IMR-90 (cell line): ENCODE data around the gene GNG8. TPM values are rescaled to one million over a fixed set of nuclear protein-coding genes. Genes with fewer than 3 reads are reported as not detected.
A peak's percentile ranks its signal among the peaks of the same experiment; 100 is the strongest.

ENCODE experiments used
- ATAC-seq: fragments of 200-7000 bp; cut with Tn5 transposase; 2 replicates; pipeline ENCODE4 v1.9.1; 2020; ENCODE audit warnings: low read depth, mild to moderate bottlenecking, moderate library complexity
- BruUV-seq: library from RNA; stranded (reverse); fragments of 400-500 nt; replicated peaks from 2 replicates; lab custom pipeline; 2021; lab: Mats Ljungman, UMichigan
- CTCF ChIA-PET: fragments of 300-600 bp; formaldehyde crosslinking; extraction: SDS; loops from one replicate; lab custom pipeline; 2021; ENCODE audit warnings: antibody characterized with exemption; lab: Yijun Ruan, JAX
- POLR2A ChIA-PET: fragments of 300-600 bp; sonication (Branson Sonifier 250); formaldehyde crosslinking; loops from one replicate; lab custom pipeline; 2022; ENCODE audit warnings: antibody characterized with exemption; ENCODE audit not compliant: unreplicated experiment; lab: Charles Lee
- DNase-seq: peaks from one replicate; pipeline ENCODE4 v3.0.0; 2013
- H2AFZ ChIP-seq: replicated peaks from 2 replicates; pipeline ENCODE3; 2013; ENCODE audit warnings: low read length, mild to moderate bottlenecking; ENCODE audit not compliant: poor library complexity
- H2AK5ac ChIP-seq: 2 replicates; pipeline ENCODE4 v1.6.1; 2013; ENCODE audit warnings: low read depth, low read length, inconsistent platforms
- H2AK9ac ChIP-seq: replicated peaks from 2 replicates; pipeline ENCODE3; 2013; ENCODE audit warnings: mild to moderate bottlenecking, low read depth, low read length, moderate library complexity; ENCODE audit not compliant: poor library complexity
- H2BK120ac ChIP-seq: 2 replicates; pipeline ENCODE4 v1.6.1; 2013; ENCODE audit warnings: low read depth, low read length, inconsistent platforms
- H2BK15ac ChIP-seq: 3 replicates; pipeline ENCODE4 v1.6.1; 2013; ENCODE audit warnings: low read depth, low read length, inconsistent platforms
- H2BK20ac ChIP-seq: 2 replicates; pipeline ENCODE4 v1.6.1; 2013; ENCODE audit warnings: low read depth, mild to moderate bottlenecking, inconsistent platforms, low read length, moderate library complexity
- H2BK5ac ChIP-seq: 2 replicates; pipeline ENCODE4 v1.6.1; 2013; ENCODE audit warnings: mild to moderate bottlenecking, low read depth, low read length, inconsistent platforms; ENCODE audit not compliant: poor library complexity, severe bottlenecking
- H3K14ac ChIP-seq: replicated peaks from 2 replicates; pipeline ENCODE4 v1.6.1; 2013; ENCODE audit warnings: low read depth, low read length, inconsistent platforms
- H3K18ac ChIP-seq: 2 replicates; pipeline ENCODE4 v1.6.1; 2013; ENCODE audit warnings: low read depth, low read length, control low read depth
- H3K23ac ChIP-seq: 2 replicates; pipeline ENCODE4 v1.6.1; 2013; ENCODE audit warnings: low read depth, low read length, inconsistent platforms
- H3K27ac ChIP-seq: 2 replicates; pipeline ENCODE4 v1.5.1; 2013; ENCODE audit warnings: mild to moderate bottlenecking, control low read depth, low read length; ENCODE audit not compliant: insufficient read depth
- H3K27me3 ChIP-seq: 2 replicates; pipeline ENCODE4 v1.6.1; 2013; ENCODE audit warnings: low read length; ENCODE audit not compliant: control insufficient read depth, insufficient read depth
- H3K36me3 ChIP-seq: 2 replicates; pipeline ENCODE4 v1.6.1; 2013; ENCODE audit warnings: low read length, mixed read lengths; ENCODE audit not compliant: control insufficient read depth, insufficient read depth
- H3K4ac ChIP-seq: 2 replicates; pipeline ENCODE4 v1.6.1; 2013; ENCODE audit warnings: low read depth, low read length, inconsistent platforms
- H3K4me1 ChIP-seq: 2 replicates; pipeline ENCODE4 v1.6.1; 2013; ENCODE audit warnings: low read length, mixed read lengths; ENCODE audit not compliant: control insufficient read depth, insufficient read depth
- H3K4me2 ChIP-seq: 2 replicates; pipeline ENCODE4 v1.6.1; 2013; ENCODE audit warnings: low read depth, mild to moderate bottlenecking, control low read depth, low read length, moderate library complexity
- H3K4me3 ChIP-seq: 2 replicates; pipeline ENCODE4 v1.5.1; 2013; ENCODE audit warnings: low read depth, mild to moderate bottlenecking, control low read depth, low read length, moderate library complexity; ENCODE audit not compliant: insufficient read depth
- H3K56ac ChIP-seq: 2 replicates; pipeline ENCODE4 v1.6.1; 2013; ENCODE audit warnings: low read length, inconsistent platforms; ENCODE audit not compliant: insufficient read depth; ENCODE audit errors: extremely low read depth
- H3K79me1 ChIP-seq, 2 experiments: 2 replicates each; pipeline ENCODE4 v1.6.1; 2013; ENCODE audit warnings: low read length in 2 of 2, inconsistent platforms in 1 of 2, low read depth in 1 of 2
- H3K9ac ChIP-seq: 2 replicates; pipeline ENCODE4 v1.6.1; 2013; ENCODE audit warnings: low read depth, low read length, control low read depth
- H3K9me1 ChIP-seq: 2 replicates; pipeline ENCODE4 v1.6.1; 2013; ENCODE audit warnings: low read length, inconsistent platforms; ENCODE audit not compliant: insufficient read depth
- H3K9me3 ChIP-seq: 2 replicates; pipeline ENCODE4 v1.6.1; 2013; ENCODE audit warnings: low read length; ENCODE audit not compliant: control insufficient read depth, insufficient read depth
- H4K20me1 ChIP-seq: 2 replicates; pipeline ENCODE4 v1.6.1; 2013; ENCODE audit warnings: low read length, inconsistent platforms; ENCODE audit not compliant: insufficient read depth
- H4K5ac ChIP-seq: 2 replicates; pipeline ENCODE4 v1.6.1; 2013; ENCODE audit warnings: mild to moderate bottlenecking, low read depth, low read length, control low read depth
- H4K8ac ChIP-seq, 2 experiments: 2 replicates each; pipeline ENCODE4 v1.6.1; 2013; ENCODE audit warnings: low read depth in 2 of 2, low read length in 2 of 2, control low read depth in 1 of 2, inconsistent platforms in 1 of 2
- H4K91ac ChIP-seq: 2 replicates; pipeline ENCODE4 v1.6.1; 2013; ENCODE audit warnings: low read depth, low read length, inconsistent platforms; ENCODE audit not compliant: insufficient read depth
- CEBPB ChIP-seq: IDR thresholded peaks from 2 replicates; pipeline ENCODE4 v1.6.1; 2012; ENCODE audit warnings: low read depth, low read length, improper control_type of control experiment
- CHD1 ChIP-seq: IDR thresholded peaks from 2 replicates; pipeline ENCODE4 v1.6.1; 2012; ENCODE audit warnings: low read depth, low read length, improper control_type of control experiment
- ELK1 ChIP-seq: fragments of 150-350 bp; IDR thresholded peaks from 2 replicates; pipeline ENCODE4 v1.6.1; 2016; ENCODE audit warnings: low read depth, mild to moderate bottlenecking, low read length, moderate library complexity, borderline replicate concordance
- FOS ChIP-seq: fragments of 150-350 bp; IDR thresholded peaks from 2 replicates; pipeline ENCODE4 v1.6.1; 2016; ENCODE audit warnings: low read depth, low read length
- MAFK ChIP-seq: IDR thresholded peaks from 2 replicates; pipeline ENCODE4 v1.6.1; 2012; ENCODE audit warnings: low read depth, low read length, improper control_type of control experiment
- MAZ ChIP-seq: IDR thresholded peaks from 2 replicates; pipeline ENCODE4 v1.6.1; 2012; ENCODE audit warnings: low read depth, mild to moderate bottlenecking, low read length, improper control_type of control experiment, moderate library complexity, borderline replicate concordance
- POLR2A ChIP-seq: IDR thresholded peaks from 2 replicates; pipeline ENCODE4 v1.6.1; 2012; ENCODE audit warnings: mild to moderate bottlenecking, low read depth, low read length
- RFX5 ChIP-seq: IDR thresholded peaks from 2 replicates; pipeline ENCODE4 v1.8.0; 2012; ENCODE audit warnings: low read depth, mild to moderate bottlenecking, low read length, moderate library complexity
- USF2 ChIP-seq: fragments of 150-350 bp; IDR thresholded peaks from 2 replicates; pipeline ENCODE4 v1.6.1; 2017; ENCODE audit warnings: mild to moderate bottlenecking, antibody characterized with exemption, low read length, low read depth
- WGBS, 2 experiments: methylation state at CpG; one replicate each; pipeline versions ENCODE4 v1.1.5 to v1.1.7; 2013; ENCODE audit warnings: missing lambda C conversion rate in 2 of 2; ENCODE audit not compliant: insufficient read length in 1 of 2; ENCODE audit errors: extremely low coverage in 2 of 2; 5-methylcytosine and 5-hydroxymethylcytosine counted together
- dilution Hi-C: fragments of 300-500 bp; cut with HindIII; formaldehyde crosslinking; loops from one replicate; pipeline ENCODE4 v1.14.3; 2018; ENCODE audit warnings: low sequenced_read_pairs; ENCODE audit not compliant: unreplicated experiment
- in situ Hi-C: fragments of 300-500 bp; cut with MboI; formaldehyde crosslinking; loops from 3 replicates; pipeline ENCODE4 v1.14.3; 2019; ENCODE audit warnings: low sequenced_read_pairs, inconsistent platforms, mixed read lengths
- intact Hi-C: fragments of 100-400 bp; cut with micrococcal nuclease; formaldehyde crosslinking; loops from 2 replicates; pipeline ENCODE4 v1.10.0; 2022
- polyA plus RNA-seq, 3 experiments: library from polyadenylated mRNA; depleted of rRNA; stranded (reverse); fragments of >200 nt; gene quantifications; 2 replicates each; pipeline ENCODE4 v1.2.3, GENCODE V29; 2012; ENCODE audit warnings: low replicate concordance in 1 of 3
- total RNA-seq: library from RNA; depleted of rRNA; stranded (reverse); fragments of >200 nt; gene quantifications from 2 replicates; pipeline ENCODE4 v1.2.3, GENCODE V29; 2012

GNG8 gene
- total and polyA plus RNA-seq, 2 of the 4 experiments (the other 2 are of a cell fraction), result not detected

- peaks cover 59% of the 10 kb centered on the region for H4K20me1 ChIP-seq
- BruUV-seq, result no TSS peak
- peak overlapping the region; percentile 11 for H2AK5ac ChIP-seq
- no peak overlapping the region for H3K56ac ChIP-seq
- ChIA-PET CTCF (no interaction called here), POLR2A (no interaction called here)
- H4K8ac ChIP-seq, result 0 out of 4 replicates have a peak overlapping the region, but pooled peaks of 1 of the 2 experiments have one; percentile 17
- H3K27ac ChIP-seq, result peak overlapping the region; percentile 7
- H2BK120ac ChIP-seq, result no peak overlapping the region
- H4K5ac ChIP-seq, result no peak overlapping the region
- no peak overlapping the region for H2BK5ac ChIP-seq
- no peak overlapping the region for H2BK15ac ChIP-seq
- no peak overlapping the region for H3K18ac ChIP-seq
- WGBS, 2 experiments, result no CpG with 5 or more reads among the region's 2 CpGs
- no peaks in the 10 kb centered on the region for H3K27me3 ChIP-seq
- H3K14ac ChIP-seq, result peak overlapping the region; percentile 52
- intact Hi-C loops, result no loop called here
- TF ChIP-seq CHD1 (no peak), MAFK (no peak), ELK1 (no peak), USF2 (no peak), RFX5 (no peak), FOS (no peak), MAZ (no peak), CEBPB (no peak), POLR2A (no peak)
- peak overlapping the region; percentile 91 for H3K4me2 ChIP-seq
- H3K79me1 ChIP-seq, result peaks cover 3 to 66% of the 10 kb centered on the region in 2 experiments; a peak in 3 of 4 replicates
- DNase-seq (no peak), ATAC-seq (no peak)
- H3K9me3 ChIP-seq, result peaks cover 4% of the 10 kb centered on the region; the same call in 1 of the 2 replicates
- peaks cover 28% of the 10 kb centered on the region for H3K36me3 ChIP-seq
- H3K23ac ChIP-seq, result peak overlapping the region; percentile 19
- peak overlapping the region; percentile 40; the same call in 1 of the 2 replicates for H3K4ac ChIP-seq
- in situ Hi-C loops, result no loop called here
- H3K4me1 ChIP-seq, result peaks cover 15% of the 10 kb centered on the region
- H3K9ac ChIP-seq, result peak overlapping the region; percentile 96
- no peak overlapping the region for H4K91ac ChIP-seq
- dilution Hi-C loops, result no loop called here
- H3K4me3 ChIP-seq, result peak overlapping the region; percentile 87
- H2BK20ac ChIP-seq, result no peak overlapping the region
- H3K9me1 ChIP-seq, result peaks cover 16% of the 10 kb centered on the region
- H2AFZ ChIP-seq, result peak overlapping the region; percentile 33
- H2AK9ac ChIP-seq, result peak overlapping the region; percentile 99
Measured at GRCh38 chr19:46603195-46603637, 32.8 kb downstream of the GNG8 start.
